GM23338 (cell line): ENCODE data around the gene DDX46. TPM values are rescaled to one million over a fixed set of nuclear protein-coding genes. Genes with fewer than 3 reads are reported as not detected.

Experiments
- ATAC-seq: fragments of 200-7000 bp; cut with Tn5 transposase; 3 replicates; pipeline ENCODE4 v1.9.1; 2020
- DNase-seq: peaks from one replicate; pipeline ENCODE4 v3.0.0-alpha.2; 2015; ENCODE audit warnings: low spot score
- H2AFZ ChIP-seq: fragments of 200-600 bp; sonication (generic); 2 replicates; pipeline ENCODE4 v1.8.0; 2016; ENCODE audit warnings: antibody characterized with exemption, mild to moderate bottlenecking, moderate library complexity
- H3F3A ChIP-seq: fragments of 200-600 bp; sonication (generic); replicated peaks from 2 replicates; pipeline ENCODE4 v1.8.0; 2017; ENCODE audit warnings: antibody characterized with exemption, mixed run types, low read depth
- H3K27ac ChIP-seq: fragments of 200-600 bp; sonication (generic); 2 replicates; pipeline ENCODE4 v1.6.1; 2016; ENCODE audit warnings: low read depth
- H3K27me3 ChIP-seq: fragments of 200-600 bp; sonication (generic); 2 replicates; pipeline ENCODE4 v1.8.0; 2016; ENCODE audit warnings: mild to moderate bottlenecking, mixed run types, moderate library complexity; ENCODE audit not compliant: insufficient read depth
- H3K36me3 ChIP-seq: fragments of 200-600 bp; sonication (generic); 2 replicates; pipeline ENCODE4 v1.8.0; 2016; ENCODE audit warnings: mild to moderate bottlenecking; ENCODE audit not compliant: insufficient read depth
- H3K4me1 ChIP-seq: fragments of 200-600 bp; sonication (generic); 2 replicates; pipeline ENCODE4 v1.8.0; 2016; ENCODE audit warnings: mild to moderate bottlenecking, moderate library complexity; ENCODE audit not compliant: insufficient read depth
- H3K4me2 ChIP-seq: fragments of 200-600 bp; sonication (generic); 2 replicates; pipeline ENCODE4 v1.7.1; 2017; ENCODE audit warnings: mixed run types
- H3K4me3 ChIP-seq: fragments of 200-600 bp; sonication (generic); 2 replicates; pipeline ENCODE4 v1.6.1; 2016; ENCODE audit warnings: mixed run types
- H3K79me2 ChIP-seq: fragments of 200-600 bp; sonication (generic); replicated peaks from 2 replicates; pipeline ENCODE4 v1.8.0; 2017; ENCODE audit warnings: mild to moderate bottlenecking; ENCODE audit not compliant: insufficient read depth
- H3K9me2 ChIP-seq: fragments of 200-600 bp; sonication (generic); 2 replicates; pipeline ENCODE4 v1.8.0; 2017; ENCODE audit not compliant: insufficient read depth
- H4K20me1 ChIP-seq: fragments of 200-600 bp; sonication (generic); replicated peaks from 2 replicates; pipeline ENCODE4 v1.8.0; 2017; ENCODE audit warnings: mild to moderate bottlenecking; ENCODE audit not compliant: insufficient read depth
- H3K27ac Mint-ChIP-seq: 2 replicates; pipeline ENCODE4 v1.8.0; 2020; ENCODE audit warnings: inconsistent platforms, mild to moderate bottlenecking, moderate library complexity, mixed read lengths
- H3K27me3 Mint-ChIP-seq: 3 replicates; pipeline ENCODE4 v1.8.0; 2022; ENCODE audit warnings: low read depth, mild to moderate bottlenecking, moderate library complexity, mixed read lengths, inconsistent platforms; ENCODE audit not compliant: insufficient read depth, poor library complexity
- H3K36me3 Mint-ChIP-seq: 3 replicates; pipeline ENCODE4 v1.8.0; 2021; ENCODE audit warnings: low read depth, mild to moderate bottlenecking, inconsistent platforms, moderate library complexity, mixed read lengths
- H3K4me1 Mint-ChIP-seq: 3 replicates; pipeline ENCODE4 v1.8.0; 2020; ENCODE audit warnings: mild to moderate bottlenecking, inconsistent platforms, mixed read lengths
- H3K4me3 Mint-ChIP-seq: 3 replicates; pipeline ENCODE4 v1.8.0; 2021; ENCODE audit warnings: moderate library complexity, mild to moderate bottlenecking, inconsistent platforms, mixed read lengths
- H3K9me3 Mint-ChIP-seq: 3 replicates; pipeline ENCODE4 v1.8.0; 2020; ENCODE audit warnings: moderate library complexity, mild to moderate bottlenecking, inconsistent platforms, mixed read lengths
- CTCF ChIP-seq, 2 experiments: fragments of 200-600 bp in 1 of 2; sonication (generic) in 1 of 2; conservative IDR thresholded peaks; 2 replicates each; pipeline versions ENCODE4 v1.5.1 to v1.6.1; 2016 to 2017; ENCODE audit warnings: antibody characterized with exemption in 2 of 2, low read depth in 2 of 2, mild to moderate bottlenecking in 2 of 2, moderate library complexity in 1 of 2
- ETS1 ChIP-seq: IDR thresholded peaks from 2 replicates; pipeline ENCODE4 v1.6.1; 2016; ENCODE audit warnings: antibody characterized with exemption
- EZH2phosphoT487 ChIP-seq: fragments of 200-600 bp; sonication (generic); IDR thresholded peaks from one replicate; pipeline ENCODE4 v1.8.1; 2018; ENCODE audit warnings: antibody characterized with exemption; ENCODE audit not compliant: unreplicated experiment
- NANOG ChIP-seq: IDR thresholded peaks from 2 replicates; pipeline ENCODE4 v1.6.1; 2016; ENCODE audit warnings: antibody characterized with exemption, borderline replicate concordance
- POLR2AphosphoS5 ChIP-seq: IDR thresholded peaks from 2 replicates; pipeline ENCODE4 v1.6.1; 2016; ENCODE audit warnings: antibody characterized with exemption, low read depth
- ZNF462 ChIP-seq: fragments of 250-450 bp; sonication (Bioruptor Pico); IDR thresholded peaks from 2 replicates; pipeline ENCODE4 v1.5.0; 2020; ENCODE audit warnings: mild to moderate bottlenecking, moderate library complexity
- polyA plus RNA-seq: library from polyadenylated mRNA; unstranded; fragments of >200 nt; fragmentation: Nextera tagmentation; extraction: Ambion mirVana; gene quantifications from 2 replicates; pipeline ENCODE4 v1.2.1, GENCODE V29; 2016
- total RNA-seq: library from RNA; depleted of rRNA; stranded (reverse); fragments of >200 nt; shearing (Covaris generic); gene quantifications from 2 replicates; pipeline ENCODE4 v1.2.3, GENCODE V29; 2014

DDX46 gene
- total and polyA plus RNA-seq, 2 experiments from 2014 or later: 85.6 to 91.4 TPM

- Mint-ChIP-seq H3K27ac (no peak overlapping the region), H3K4me1 (no peaks in the 10 kb centered on the region), H3K4me3 (no peak overlapping the region), H3K27me3 (no peaks in the 10 kb centered on the region), H3K9me3 (no peaks in the 10 kb centered on the region), H3K36me3 (no peaks in the 10 kb centered on the region)
- Histone ChIP-seq H4K20me1 (no peaks in the 10 kb centered on the region), H3K4me3 (no peak overlapping the region), H3K79me2 (no peaks in the 10 kb centered on the region), H3F3A (no peaks in the 10 kb centered on the region), H3K36me3 (no peaks in the 10 kb centered on the region), H3K9me2 (no peaks in the 10 kb centered on the region), H3K4me1 (no peaks in the 10 kb centered on the region), H2AFZ (no peak overlapping the region), H3K27ac (no peak overlapping the region), H3K4me2 (no peak overlapping the region), H3K27me3 (no peaks in the 10 kb centered on the region)
- no peak for ATAC-seq
- DNase-seq: no peak
- no peak for TF ChIP-seq CTCF (conservative IDR thresholded peaks at IDR 0.05; ENCODE audit: low read depth in 2 of 2)
- no peak for TF ChIP-seq NANOG
- TF ChIP-seq ZNF462 (CRISPR knock-in tag): no peak
- TF ChIP-seq POLR2AphosphoS5: no peak
- no peak for TF ChIP-seq EZH2phosphoT487
- TF ChIP-seq ETS1: no peak
Measured at GRCh38 chr5:134732819-134733218, 25.8 kb upstream of the DDX46 start.
